Activated CD4-positive, alpha-beta T cell treated with anti-CD3 and anti-CD28 coated beads, Interleukin-2, amount 10 ng/mL, durations not matched to agents 7 days and 5 days (primary cell): Measurements from ENCODE around the gene SLC13A2. TPM values are rescaled to one million over a fixed set of nuclear protein-coding genes. Genes with fewer than 3 reads are reported as not detected.

Source experiments
- CTCF ChIA-PET: fragments of 350-600 bp; sonication (Branson Sonifier 250); formaldehyde crosslinking; loops from one replicate; lab custom pipeline; 2021; ENCODE audit warnings: antibody characterized with exemption; lab: Charles Lee
- POLR2A ChIA-PET: fragments of 350-600 bp; sonication (Branson Sonifier 250); formaldehyde crosslinking; loops from one replicate; lab custom pipeline; 2021; ENCODE audit warnings: antibody characterized with exemption; lab: Charles Lee
- DNase-seq: peaks from one replicate; pipeline ENCODE4 v3.0.0-alpha.2; 2020
- H3K27ac Mint-ChIP-seq: one replicate; pipeline ENCODE4 v1.8.0; 2021; ENCODE audit warnings: mild to moderate bottlenecking, moderate library complexity, mixed read lengths
- H3K27me3 Mint-ChIP-seq: one replicate; pipeline ENCODE4 v1.8.0; 2021; ENCODE audit warnings: mixed read lengths
- H3K36me3 Mint-ChIP-seq: one replicate; pipeline ENCODE4 v1.8.0; 2021; ENCODE audit warnings: low read depth, mixed read lengths
- H3K4me1 Mint-ChIP-seq: one replicate; pipeline ENCODE4 v1.8.0; 2021; ENCODE audit warnings: mixed read lengths
- H3K4me3 Mint-ChIP-seq: one replicate; pipeline ENCODE4 v1.8.0; 2021; ENCODE audit warnings: mild to moderate bottlenecking, moderate library complexity, mixed read lengths
- H3K9me3 Mint-ChIP-seq: one replicate; pipeline ENCODE4 v1.8.0; 2021; ENCODE audit warnings: mixed read lengths
- total RNA-seq, 2 experiments: library from RNA; stranded (reverse); gene quantifications; one replicate each; pipeline ENCODE4 v1.2.3, GENCODE V29; 2021

Gene SLC13A2
- total RNA-seq, 2 experiments from 2014 or later, result not detected

DNA sequence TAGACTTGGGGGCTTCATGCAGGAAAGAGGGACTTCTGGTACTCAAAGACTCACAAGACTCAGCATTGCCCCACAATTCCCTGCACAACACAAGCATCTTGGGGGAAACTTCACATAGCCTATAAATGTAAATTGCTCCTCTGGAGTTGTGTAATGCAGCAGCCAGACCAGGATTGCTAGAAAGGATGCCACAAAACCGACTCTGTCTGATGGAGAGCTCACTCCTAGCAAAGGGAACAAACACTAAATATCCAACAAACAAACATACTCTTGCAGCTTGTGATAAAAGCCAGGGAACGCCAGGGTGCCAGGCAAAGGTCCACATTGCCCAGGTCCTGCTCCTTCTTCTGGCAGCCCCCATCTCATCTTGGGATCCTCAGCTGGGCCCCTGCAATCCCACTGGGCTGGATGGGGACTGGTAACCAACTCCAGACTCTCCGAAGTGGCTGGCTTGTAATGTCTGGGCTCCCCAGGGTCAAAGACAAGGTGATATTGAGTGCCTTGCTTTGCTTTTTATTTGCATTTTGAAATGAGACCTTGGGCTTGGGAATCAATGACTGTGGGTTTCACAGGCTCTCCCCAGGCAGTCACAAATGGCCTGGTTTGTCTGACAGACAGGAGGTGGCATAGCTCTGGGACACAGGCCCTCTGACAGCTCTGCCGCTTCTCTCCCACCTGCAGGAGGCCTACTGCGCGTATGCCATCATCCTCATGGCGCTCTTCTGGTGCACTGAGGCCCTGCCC, 15.3 kb downstream of the SLC13A2 start:
- ChIA-PET POLR2A (no interaction called here), CTCF (no interaction called here)
- H3K27ac Mint-ChIP-seq, result no peak overlapping the region
- DNase-seq, result no peak
- peaks cover 9% of the 10 kb centered on the region for H3K4me1 Mint-ChIP-seq
- no peak overlapping the region for H3K4me3 Mint-ChIP-seq
- H3K36me3 Mint-ChIP-seq, result no peaks in the 10 kb centered on the region
- H3K9me3 Mint-ChIP-seq, result no peaks in the 10 kb centered on the region
- H3K27me3 Mint-ChIP-seq, result no peaks in the 10 kb centered on the region

DNA sequence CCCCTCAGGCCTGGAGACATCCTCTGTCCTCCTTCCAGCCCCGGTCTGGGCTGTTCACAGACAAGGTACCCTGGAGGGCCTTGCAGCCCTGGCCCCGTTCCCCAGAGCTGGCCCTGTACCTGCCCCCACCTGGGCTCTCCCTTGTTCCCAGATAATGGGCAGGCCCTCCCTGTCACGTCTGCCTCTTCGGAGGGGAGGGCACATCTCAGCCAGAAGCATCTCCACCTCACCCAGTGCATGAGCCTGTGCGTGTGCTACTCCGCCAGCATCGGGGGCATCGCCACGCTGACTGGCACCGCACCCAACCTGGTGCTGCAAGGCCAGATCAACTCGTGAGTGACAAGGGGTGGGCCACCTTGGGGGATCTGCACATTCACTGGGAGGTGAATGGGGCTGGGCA, 17.8 kb downstream of the SLC13A2 start:
- Mint-ChIP-seq H3K36me3 (no peaks in the 10 kb centered on the region), H3K9me3 (no peaks in the 10 kb centered on the region), H3K4me3 (no peak overlapping the region), H3K4me1 (no peaks in the 10 kb centered on the region), H3K27ac (no peak overlapping the region), H3K27me3 (no peaks in the 10 kb centered on the region)
- ChIA-PET POLR2A (no interaction called here), CTCF (no interaction called here)
- no peak for DNase-seq

DNA sequence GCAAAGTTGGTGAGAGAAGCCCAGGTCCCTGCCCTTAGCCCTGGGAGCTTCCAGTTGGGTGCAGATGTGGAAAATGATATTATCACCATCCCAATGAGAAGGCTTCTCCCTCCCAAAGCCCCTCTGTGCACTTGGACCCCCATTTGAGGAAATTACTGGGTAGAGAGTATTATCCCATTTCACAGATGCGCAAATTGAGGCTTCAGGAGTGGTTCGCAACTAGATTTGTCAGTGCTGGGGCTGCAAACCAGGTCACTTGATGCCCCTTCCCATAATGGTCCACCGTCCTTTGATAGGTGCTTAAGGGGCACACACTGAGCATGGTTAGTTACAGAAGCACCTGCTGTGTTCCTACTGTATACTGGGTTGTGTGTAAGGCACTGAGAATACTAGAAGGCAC, 18.4 kb downstream of the SLC13A2 start:
- Mint-ChIP-seq H3K4me1 (no peaks in the 10 kb centered on the region), H3K36me3 (no peaks in the 10 kb centered on the region), H3K27me3 (no peaks in the 10 kb centered on the region), H3K27ac (no peak overlapping the region), H3K4me3 (no peak overlapping the region), H3K9me3 (no peaks in the 10 kb centered on the region)
- ChIA-PET POLR2A (no interaction called here), CTCF (no interaction called here)
- DNase-seq, result no peak

DNA sequence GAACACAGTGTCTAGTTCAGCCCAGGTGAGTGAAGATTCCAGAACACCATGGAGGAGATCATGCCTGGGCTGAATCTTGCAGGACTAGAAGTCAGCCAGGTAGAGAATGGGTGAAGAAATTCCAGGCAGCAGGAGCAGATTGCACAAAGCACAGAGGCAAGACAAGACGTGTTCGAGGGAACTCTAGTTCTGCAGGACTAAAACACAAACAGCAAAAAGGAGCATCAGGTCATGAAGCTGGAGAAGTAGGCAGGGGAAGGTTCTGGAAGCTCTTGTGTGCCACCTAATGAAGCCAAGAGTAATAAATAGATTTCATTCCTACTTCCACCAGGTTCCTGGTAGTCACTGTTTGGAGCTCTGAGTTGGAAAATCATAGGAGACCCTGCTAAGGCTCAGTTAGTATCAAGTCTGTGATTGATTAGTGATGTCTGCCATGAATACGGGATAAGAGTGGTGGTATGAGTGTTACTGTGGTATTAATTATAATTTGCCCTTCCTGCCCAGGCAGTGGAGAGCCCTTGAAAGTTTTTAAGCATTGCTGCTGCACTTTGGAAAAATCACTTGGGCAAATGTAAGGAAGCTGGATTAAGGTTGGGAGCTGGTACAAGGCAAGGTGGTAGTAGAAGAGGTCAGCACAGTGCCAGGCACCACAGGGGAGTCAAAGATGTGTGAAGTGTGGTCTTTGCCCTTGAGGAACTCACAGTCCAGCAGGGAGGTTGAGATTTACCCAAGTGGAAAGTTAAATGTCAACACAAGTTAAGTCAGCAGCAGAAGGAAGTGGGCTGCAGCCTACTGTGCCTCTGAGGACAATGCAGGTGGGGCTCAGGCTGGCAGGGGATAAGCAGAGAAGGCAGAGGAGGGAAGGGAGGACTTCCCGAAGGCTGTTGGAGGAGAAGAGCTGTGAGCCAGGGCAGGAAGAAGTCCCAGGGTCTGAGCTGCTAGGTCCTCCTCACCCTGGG, 19.2 kb downstream of the SLC13A2 start:
- no peaks in the 10 kb centered on the region for H3K4me1 Mint-ChIP-seq
- H3K27ac Mint-ChIP-seq, result no peak overlapping the region
- CTCF ChIA-PET, result interaction anchor here (1.3 kb wide), 1 partner anchor 10 kb away, joined by 7 read pairs; no protein-coding TSS in a partner anchor
- no peaks in the 10 kb centered on the region for H3K36me3 Mint-ChIP-seq
- no peaks in the 10 kb centered on the region for H3K27me3 Mint-ChIP-seq
- POLR2A ChIA-PET, result no interaction called here
- no peak overlapping the region for H3K4me3 Mint-ChIP-seq
- DNase-seq, result no peak
- no peaks in the 10 kb centered on the region for H3K9me3 Mint-ChIP-seq

DNA sequence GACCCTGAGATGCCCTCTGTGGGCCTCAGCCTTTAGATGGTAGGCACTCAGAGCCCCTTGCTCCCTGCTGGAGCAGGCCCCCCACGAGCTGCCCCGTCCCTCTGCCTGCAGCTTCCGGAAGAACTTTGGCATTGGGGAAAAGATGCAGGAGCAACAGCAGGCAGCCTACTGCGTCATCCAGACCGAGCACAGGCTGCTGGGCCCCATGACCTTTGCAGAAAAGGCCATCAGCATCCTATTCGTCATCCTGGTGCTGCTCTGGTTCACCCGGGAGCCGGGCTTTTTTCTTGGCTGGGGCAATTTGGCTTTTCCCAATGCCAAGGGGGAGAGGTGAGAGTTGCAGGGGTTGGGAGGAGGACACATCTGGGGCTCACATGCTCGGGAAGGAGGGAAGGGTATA, 20.0 kb downstream of the SLC13A2 start:
- Mint-ChIP-seq H3K27ac (no peak overlapping the region), H3K9me3 (no peaks in the 10 kb centered on the region), H3K4me3 (no peak overlapping the region), H3K4me1 (no peaks in the 10 kb centered on the region), H3K36me3 (no peaks in the 10 kb centered on the region), H3K27me3 (no peaks in the 10 kb centered on the region)
- ChIA-PET CTCF (interaction anchor here (1.3 kb wide), 1 partner anchor 10 kb away, joined by 7 read pairs; no protein-coding TSS in a partner anchor), POLR2A (no interaction called here)
- no peak for DNase-seq

DNA sequence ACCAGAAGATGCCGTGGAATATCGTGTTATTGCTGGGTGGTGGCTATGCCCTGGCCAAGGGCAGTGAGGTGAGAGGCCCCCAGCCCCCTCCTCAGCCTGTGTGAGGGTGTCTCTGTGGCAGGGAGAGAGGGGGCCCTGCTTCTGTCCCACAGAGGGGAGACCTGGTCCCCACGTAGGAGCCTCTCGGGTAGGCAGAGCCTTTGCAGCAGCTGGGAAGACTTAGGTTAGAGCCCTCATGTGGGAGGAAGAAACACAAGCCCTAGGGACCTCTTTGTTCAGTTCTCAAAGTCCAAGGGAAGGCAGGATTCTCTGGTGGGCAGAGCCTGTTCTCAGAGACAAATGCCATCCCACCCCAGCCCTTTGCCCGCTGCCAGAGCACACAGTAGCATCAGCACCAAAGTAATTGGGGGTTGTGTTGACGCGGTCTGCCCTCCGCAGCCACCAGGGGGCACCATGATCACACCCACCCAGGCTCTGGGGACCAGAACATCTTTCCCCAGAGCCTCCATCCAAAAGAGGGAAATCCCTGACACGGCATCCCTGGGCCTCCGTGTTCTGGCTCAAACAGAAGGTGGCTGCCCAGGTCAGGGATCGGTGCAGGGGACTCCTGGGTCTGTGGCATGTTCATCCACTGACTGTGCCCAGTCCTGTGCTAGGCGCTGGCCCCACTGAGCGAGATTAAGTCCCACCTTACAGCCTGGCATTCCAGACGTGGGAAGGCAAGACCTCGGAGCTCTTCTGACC, 21.2 kb downstream of the SLC13A2 start:
- Mint-ChIP-seq H3K36me3 (no peaks in the 10 kb centered on the region), H3K9me3 (no peaks in the 10 kb centered on the region), H3K4me3 (no peak overlapping the region), H3K27ac (no peak overlapping the region), H3K4me1 (no peaks in the 10 kb centered on the region), H3K27me3 (no peaks in the 10 kb centered on the region)
- peak; percentile 79 for DNase-seq
- ChIA-PET POLR2A (no interaction called here), CTCF (interaction anchor here (0.9 to 1.2 kb wide), 4 partner anchors 9 to 59 kb away, joined by 3 to 5 read pairs (median 4); no protein-coding TSS in a partner anchor)

DNA sequence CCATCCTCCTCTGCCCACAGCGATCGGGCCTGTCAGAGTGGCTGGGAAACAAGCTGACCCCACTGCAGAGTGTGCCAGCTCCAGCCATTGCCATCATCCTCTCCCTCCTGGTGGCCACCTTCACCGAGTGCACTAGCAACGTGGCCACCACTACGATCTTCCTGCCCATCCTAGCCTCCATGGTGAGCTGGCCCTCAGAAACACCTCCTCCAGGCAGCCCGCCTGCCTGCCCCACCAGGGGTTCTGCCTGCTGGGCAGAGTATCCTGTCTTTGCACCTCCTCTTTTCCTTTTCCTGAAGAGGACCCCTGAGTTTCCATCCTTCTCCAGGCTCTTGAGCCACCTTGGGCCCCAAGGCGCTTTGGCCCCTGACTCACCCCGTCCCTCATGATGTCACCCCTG, 22.2 kb downstream of the SLC13A2 start:
- no peak for DNase-seq
- H3K27me3 Mint-ChIP-seq, result no peaks in the 10 kb centered on the region
- H3K4me3 Mint-ChIP-seq, result no peak overlapping the region
- ChIA-PET CTCF (interaction anchor here (0.8 to 1.2 kb wide), 5 partner anchors 11 to 182 kb away, joined by 3 to 4 read pairs (median 3); no protein-coding TSS in a partner anchor), POLR2A (no interaction called here)
- H3K9me3 Mint-ChIP-seq, result no peaks in the 10 kb centered on the region
- H3K4me1 Mint-ChIP-seq, result no peaks in the 10 kb centered on the region
- H3K36me3 Mint-ChIP-seq, result no peaks in the 10 kb centered on the region
- H3K27ac Mint-ChIP-seq, result no peak overlapping the region

DNA sequence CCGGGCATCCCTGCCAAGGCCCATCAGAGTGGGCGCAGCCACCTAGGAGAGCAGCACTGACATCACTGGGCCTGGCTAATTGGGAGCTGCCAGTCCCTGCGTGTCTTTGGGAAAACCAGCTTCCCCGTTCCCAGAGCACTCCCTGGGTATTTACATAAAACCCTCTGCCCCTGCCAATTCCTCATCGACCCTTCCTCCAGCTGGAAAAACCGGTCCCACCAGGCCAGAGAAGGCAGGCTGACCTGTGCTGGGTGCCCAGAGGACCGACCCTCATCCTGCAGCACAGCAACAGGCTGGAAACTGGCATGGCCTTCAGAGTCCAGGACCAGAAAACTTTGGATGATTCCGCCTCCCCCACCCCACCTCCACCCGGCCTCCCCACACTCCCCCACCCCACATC, 24.5 kb downstream of the SLC13A2 start:
- H3K27me3 Mint-ChIP-seq, result no peaks in the 10 kb centered on the region
- H3K27ac Mint-ChIP-seq, result no peak overlapping the region
- no peaks in the 10 kb centered on the region for H3K36me3 Mint-ChIP-seq
- H3K4me3 Mint-ChIP-seq, result no peak overlapping the region
- POLR2A ChIA-PET, result no interaction called here
- DNase-seq, result no peak
- H3K9me3 Mint-ChIP-seq, result no peaks in the 10 kb centered on the region
- CTCF ChIA-PET, result no interaction called here
- H3K4me1 Mint-ChIP-seq, result no peaks in the 10 kb centered on the region

DNA sequence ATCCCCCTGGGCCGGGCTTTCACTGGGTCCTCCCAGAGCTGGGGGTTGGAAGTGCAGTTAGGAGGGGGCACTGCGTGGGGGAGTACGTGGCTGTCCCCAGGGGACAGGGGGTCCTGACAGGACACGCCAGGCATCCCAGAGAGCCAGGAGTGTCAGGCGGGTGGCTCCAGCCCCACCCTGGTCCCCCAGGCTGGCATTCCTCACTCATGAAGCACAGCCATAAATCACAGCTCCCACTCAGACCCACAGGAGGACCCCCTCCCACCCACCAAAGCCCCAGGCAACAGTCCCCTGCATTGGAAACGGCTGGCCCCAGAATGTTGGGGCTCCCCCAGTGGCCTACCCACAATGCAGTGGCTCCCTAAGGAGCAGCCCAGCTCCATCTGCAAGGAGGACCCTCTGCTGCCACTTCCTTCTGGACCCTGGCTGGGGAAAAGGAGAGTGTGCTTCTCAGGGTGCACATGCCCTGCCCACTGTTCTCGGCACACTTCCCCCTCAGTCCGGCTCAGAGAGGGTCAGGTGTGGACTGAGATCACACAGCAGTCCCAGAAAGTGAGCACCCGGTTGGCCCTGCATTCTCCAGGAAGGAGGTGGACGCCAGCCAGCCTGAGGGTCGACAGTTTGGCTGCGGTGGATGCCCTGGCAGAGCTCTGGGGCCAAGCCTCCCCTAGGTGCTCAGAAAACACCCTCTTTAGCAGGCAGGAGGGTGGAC, 25.4 kb downstream of the SLC13A2 start:
- Mint-ChIP-seq H3K9me3 (no peaks in the 10 kb centered on the region), H3K4me3 (no peak overlapping the region), H3K4me1 (no peaks in the 10 kb centered on the region), H3K27ac (no peak overlapping the region), H3K36me3 (no peaks in the 10 kb centered on the region), H3K27me3 (no peaks in the 10 kb centered on the region)
- ChIA-PET CTCF (interaction anchor here (1.3 kb wide), 1 partner anchor 39 kb away, joined by 3 read pairs; no protein-coding TSS in a partner anchor), POLR2A (no interaction called here)
- no peak for DNase-seq

DNA sequence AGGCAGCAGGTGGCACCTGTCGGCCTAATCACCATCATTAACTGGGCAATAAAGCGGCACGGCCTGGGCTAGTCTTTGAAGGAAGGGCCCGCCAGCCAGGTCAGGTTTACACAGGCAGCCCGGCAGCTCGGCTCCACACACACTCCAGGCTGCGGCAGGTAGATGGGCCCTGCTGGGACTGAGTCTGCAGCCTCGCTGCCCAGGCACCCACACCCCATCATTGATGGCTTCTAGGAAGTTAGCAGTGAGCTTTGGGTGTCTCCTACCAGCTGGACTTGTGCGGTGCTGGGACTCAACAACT, 25.9 kb downstream of the SLC13A2 start:
- Mint-ChIP-seq H3K27ac (no peak overlapping the region), H3K27me3 (peaks cover 3% of the 10 kb centered on the region), H3K36me3 (no peaks in the 10 kb centered on the region), H3K4me3 (no peak overlapping the region), H3K9me3 (no peaks in the 10 kb centered on the region), H3K4me1 (no peaks in the 10 kb centered on the region)
- DNase-seq, result no peak
- ChIA-PET CTCF (interaction anchor here (1.3 kb wide), 1 partner anchor 38 kb away, joined by 3 read pairs; no protein-coding TSS in a partner anchor), POLR2A (no interaction called here)

DNA sequence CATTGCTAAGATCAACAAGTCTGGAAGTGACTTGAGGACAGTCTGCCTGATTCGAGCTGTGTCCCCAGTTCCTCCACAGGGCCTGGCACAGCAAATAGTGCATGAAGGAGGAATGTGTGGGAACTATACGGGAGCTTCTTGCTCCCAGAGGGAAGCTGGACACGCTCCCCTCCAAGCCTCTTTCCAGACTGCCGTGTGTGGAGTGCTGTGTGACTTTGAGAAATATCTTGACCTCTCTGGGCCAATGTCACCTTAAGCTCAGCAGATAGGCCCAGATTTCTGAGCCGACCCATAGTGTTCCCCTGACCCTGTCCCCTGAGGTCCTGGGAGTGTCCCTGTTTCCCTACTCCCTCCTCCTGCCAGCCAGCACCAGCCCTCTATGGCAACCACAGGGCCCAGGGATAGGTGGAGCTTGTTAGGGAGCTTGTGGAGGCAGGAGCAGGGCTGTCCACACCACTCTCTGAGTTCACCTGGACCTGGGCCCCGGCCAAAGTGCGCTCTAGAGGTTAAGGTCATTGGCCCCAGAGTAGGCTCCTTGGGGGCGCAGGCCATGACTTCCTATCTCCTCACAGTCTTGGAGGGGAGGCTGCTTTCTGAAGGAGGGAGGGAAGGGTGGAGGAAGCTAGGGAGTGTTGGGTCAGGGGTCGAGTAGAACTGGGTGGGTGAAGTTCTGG, 26.4 kb downstream of the SLC13A2 start:
- Mint-ChIP-seq H3K4me3 (no peak overlapping the region), H3K9me3 (no peaks in the 10 kb centered on the region), H3K4me1 (no peaks in the 10 kb centered on the region), H3K27ac (no peak overlapping the region), H3K36me3 (no peaks in the 10 kb centered on the region), H3K27me3 (peaks cover 3% of the 10 kb centered on the region)
- no peak for DNase-seq
- CTCF ChIA-PET, result interaction anchor here (0.6 to 1.3 kb wide), 2 partner anchors 38 to 113 kb away, joined by 3 read pairs; no protein-coding TSS in a partner anchor
- POLR2A ChIA-PET, result no interaction called here
